Suppressor macrophage (primary cell): ENCODE results near the gene FBXO31.
"Not testable (repeated sequence)": the region's sequence is repeated elsewhere in the genome, so short reads cannot be mapped to it uniquely, and the experiment has no call there.

Source experiments
- DNase-seq, 4 experiments: peaks; one replicate each; pipeline ENCODE4 v3.0.0-alpha.2; 2020 to 2022

The FBXO31 gene

DNA sequence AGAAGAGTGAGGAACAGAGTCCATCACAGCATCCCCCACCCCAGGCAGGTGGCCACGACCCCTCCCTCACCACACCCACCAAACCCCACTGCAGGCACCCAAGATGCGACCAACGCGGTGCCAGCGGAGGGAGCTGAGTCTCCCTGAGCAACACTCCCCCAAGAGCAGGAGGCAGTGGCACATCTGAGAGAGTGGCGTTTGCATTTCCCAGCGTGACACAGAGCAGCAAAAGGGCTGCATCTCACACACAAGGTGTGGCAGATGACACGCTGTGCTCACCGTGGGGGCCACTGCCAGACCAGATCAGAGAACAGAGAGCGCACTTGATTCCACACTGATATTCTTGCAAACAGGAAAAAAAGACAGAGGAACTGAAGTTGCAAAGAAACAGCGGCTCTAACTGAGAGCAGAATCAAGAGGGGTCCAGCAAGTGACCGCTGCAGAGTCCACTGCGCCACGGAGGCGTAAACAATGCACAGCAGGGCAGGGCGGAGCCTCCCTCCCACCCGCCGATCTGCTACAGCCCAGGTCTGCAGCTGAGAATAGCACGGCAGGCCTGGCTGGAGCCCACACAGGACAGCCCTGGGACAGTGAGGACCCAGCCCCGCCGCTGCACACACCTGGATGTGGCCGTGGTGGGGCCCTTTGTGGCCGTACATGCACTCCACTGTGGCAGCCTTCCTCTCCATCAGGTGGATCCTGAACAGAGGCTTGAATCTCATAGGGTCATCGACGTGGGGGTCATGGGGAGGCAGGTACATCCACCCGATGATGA, 40.4 kb downstream of the FBXO31 start:
- DNase-seq = no peak

DNA sequence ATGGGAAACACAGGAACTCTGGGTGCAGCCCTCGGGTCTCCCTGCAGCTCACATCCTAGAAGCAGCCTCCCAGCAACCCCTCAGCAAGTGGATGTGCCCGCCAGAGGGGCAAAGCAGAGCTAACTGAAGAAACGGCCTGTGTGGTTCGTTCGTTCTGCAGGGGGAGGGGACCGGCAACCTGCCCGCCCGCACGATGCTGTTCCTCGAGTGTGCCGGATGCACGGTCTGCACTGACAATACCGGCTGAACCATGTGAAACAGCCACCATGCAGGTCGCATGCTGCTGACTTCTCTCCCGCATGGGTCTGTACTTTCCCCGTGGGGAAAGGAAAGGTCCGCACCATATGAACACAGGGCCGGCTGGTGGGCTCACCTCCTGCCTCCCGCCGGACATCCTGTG, 41.1 kb downstream of the FBXO31 start:
- no peak for DNase-seq

DNA sequence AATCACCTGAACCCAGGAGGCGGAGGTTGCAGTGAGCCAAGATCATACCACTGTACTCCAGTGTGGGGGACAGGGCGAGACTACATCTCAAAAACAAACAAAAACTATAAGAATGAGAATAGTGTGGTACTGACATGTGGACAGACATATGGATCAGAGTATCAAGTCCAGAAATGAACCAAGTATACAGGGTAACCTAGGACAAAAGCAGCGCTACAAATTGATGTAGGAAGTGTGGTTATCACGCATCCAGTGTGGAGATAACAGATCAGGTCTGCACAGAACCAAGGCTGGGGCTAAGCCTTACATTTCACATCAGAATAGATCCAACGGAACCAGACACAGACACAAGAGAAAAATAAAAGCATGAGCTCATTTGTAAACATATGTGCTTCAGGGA, 43.4 kb downstream of the FBXO31 start:
- DNase-seq = no peak

DNA sequence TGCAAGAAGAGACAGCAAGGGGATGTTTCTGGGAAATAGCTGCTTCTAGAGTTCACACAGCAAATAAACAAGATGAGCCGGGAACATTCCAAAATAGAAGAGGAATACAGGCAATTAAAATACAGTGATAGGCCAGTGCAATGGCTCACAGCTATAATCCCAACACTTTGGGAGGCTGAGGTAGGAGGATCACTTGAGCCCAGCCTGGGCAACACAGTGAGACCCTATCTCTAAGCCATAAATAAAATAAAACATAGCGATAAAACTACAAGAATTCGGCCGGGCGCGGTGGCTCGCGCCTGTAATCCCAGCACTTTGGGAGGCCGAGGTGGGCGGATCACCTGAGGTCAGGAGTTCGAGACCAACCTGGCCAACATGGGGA, 43.9 kb downstream of the FBXO31 start:
- not testable (repeated sequence) for DNase-seq

DNA sequence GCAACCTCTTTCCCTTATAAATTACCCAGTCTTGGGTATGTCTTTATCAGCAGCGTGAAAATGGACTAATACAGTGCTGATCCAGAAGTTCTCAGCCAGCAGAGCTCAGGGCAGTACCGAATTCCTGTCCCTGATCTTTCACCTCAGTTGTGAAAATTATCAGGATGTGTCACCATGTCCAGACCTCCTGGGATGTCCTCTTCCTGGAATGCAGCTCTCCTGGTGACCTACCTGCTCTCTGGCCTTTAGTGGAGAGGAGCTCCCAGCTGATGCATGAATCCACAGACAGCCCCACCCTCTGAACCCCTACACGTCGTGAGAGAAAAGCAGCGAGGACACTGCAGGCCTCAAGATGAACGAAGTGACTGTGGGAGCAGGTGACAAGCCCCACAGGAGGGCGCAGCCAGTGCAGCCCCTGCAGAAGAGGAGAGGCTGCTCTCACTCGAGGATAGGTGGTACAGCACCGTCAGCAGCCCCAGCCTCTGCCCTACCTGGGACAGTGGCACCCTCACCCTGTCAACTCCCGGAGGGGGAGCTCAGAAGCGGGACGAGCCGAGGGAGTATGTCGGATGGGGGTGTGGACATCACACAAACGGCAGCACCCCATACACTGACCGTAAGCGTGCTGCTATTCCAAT, 44.4 kb downstream of the FBXO31 start:
- DNase-seq = no peak

DNA sequence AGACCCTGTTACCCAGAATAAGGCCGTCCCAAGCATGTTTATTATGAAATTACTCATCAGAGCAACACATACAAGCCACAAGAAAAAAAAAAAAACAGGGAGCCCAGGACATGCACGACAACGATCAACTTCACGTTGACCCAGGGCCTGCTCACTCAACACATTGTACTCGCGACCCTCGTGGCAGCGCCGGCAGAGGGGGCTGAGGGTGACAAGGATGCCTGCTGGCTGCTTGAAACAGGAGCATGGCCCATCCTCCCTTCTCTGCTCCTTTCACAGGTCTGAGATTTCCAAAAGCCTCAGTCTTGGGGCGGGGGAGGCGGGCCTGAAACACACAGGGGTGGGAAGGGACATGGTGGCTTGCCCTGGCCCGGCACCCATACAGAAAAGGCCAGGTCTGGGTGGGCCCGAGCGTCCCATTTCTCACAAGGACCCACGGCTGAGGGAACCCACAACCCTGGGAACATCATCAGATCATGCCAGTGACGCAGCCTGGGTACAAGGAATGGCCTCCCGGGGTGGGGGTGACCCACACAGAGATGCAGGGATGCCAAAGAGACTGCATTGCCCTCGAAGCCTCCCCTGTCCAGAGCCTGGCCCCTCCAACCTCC, 45.3 kb downstream of the FBXO31 start:
- no peak for DNase-seq

DNA sequence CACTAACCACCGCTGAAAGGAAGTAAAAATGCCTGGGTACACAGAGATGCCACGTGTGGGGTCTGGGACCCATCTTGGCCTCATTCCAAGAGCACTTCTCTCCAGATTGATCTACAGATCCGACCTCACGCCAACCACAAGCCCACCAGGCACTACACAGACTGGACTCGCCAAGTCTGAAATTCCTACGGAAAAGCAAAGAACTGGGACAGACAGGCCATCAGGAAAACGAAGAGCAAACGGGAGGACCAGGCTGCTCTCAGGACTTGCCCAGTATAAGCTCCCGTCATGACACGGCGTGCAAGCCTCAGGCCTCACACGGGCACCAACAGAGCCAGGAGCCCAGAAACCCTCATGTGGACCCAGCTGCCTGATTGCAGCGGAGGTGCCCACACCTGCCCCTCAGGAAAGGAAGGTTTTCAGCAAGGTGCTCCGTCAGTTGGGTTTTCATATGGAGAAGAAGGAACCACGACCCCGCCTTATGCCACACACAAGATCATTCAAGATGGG, 46.3 kb downstream of the FBXO31 start:
- peak in 1 of 4 experiments; percentile 4 for DNase-seq

DNA sequence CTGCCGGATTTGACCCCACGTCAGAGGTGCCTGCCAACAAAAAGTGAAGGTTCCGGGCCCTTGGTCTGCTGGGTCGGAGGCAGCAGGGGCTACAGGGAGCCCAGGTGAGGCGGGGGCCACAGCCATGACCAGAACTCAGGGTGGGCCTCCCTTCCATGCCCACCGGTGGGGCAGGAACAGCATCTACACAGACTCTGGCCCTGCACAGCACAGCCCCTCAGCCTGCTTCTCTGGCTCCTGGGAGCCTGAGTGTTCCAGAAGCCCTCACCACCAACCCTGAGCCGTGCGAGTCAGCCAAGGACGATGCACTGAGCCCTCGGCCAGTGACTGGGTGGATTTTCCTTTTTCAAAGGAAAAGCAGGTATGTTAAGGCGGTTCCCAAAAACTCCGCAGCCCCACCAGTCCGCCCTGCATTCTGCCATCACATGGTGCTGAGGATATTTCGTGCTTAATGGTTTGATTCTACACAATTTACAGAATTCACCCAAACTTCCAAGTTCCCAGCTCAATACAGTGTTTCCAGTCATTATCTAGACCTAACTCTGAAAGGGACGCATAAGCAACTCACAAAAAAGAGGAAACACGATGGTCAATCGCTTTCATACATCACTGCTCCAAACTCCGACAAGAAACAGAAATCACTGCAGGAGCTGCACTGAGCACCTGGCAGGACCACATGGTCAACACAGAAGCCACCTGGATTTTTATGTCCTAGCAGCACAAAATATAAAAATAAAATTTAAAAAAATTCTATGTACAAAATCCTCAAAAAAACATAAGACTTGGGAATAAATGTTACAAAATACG, 46.9 kb downstream of the FBXO31 start:
- DNase-seq = peak in 1 of 4 experiments; percentile 17

DNA sequence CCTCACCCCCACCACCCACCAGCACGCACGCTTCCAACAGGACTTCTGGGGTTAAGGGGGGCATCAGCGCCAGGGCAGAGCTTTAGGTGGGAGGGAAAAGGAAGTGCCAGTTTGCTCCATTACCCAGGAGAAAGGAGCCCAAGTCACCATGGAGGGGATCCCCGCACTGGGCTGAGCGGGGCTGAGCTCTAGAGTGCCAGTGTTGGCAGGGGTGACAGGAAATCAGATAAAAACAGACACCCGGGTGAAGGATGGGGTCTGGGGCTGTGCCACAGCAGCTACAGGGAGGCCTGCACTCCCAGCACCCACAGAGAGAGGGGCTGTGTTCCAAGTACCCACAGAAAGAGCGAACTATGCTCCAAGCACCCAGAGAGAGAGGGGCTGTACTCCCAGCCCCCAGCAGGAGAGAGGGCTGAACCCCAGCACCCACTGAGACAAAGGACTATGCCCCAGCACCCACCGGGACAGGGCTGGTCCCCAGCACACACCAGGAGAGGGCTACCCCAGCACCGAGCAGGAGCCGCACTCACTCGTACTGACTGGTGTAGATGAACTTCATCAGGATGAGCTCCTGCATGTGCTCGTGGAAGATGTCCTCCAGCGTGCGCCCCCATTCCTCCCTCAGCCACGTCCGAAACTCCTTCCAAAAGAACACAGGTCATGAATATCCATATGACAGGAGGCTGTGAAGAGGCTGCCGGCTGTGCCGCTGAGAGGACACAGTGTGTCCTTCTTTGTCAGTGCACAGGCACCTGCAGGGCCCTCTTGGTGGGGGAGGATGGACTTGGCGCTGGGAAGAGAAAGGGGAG, 47.7 kb downstream of the FBXO31 start:
- DNase-seq = no peak

DNA sequence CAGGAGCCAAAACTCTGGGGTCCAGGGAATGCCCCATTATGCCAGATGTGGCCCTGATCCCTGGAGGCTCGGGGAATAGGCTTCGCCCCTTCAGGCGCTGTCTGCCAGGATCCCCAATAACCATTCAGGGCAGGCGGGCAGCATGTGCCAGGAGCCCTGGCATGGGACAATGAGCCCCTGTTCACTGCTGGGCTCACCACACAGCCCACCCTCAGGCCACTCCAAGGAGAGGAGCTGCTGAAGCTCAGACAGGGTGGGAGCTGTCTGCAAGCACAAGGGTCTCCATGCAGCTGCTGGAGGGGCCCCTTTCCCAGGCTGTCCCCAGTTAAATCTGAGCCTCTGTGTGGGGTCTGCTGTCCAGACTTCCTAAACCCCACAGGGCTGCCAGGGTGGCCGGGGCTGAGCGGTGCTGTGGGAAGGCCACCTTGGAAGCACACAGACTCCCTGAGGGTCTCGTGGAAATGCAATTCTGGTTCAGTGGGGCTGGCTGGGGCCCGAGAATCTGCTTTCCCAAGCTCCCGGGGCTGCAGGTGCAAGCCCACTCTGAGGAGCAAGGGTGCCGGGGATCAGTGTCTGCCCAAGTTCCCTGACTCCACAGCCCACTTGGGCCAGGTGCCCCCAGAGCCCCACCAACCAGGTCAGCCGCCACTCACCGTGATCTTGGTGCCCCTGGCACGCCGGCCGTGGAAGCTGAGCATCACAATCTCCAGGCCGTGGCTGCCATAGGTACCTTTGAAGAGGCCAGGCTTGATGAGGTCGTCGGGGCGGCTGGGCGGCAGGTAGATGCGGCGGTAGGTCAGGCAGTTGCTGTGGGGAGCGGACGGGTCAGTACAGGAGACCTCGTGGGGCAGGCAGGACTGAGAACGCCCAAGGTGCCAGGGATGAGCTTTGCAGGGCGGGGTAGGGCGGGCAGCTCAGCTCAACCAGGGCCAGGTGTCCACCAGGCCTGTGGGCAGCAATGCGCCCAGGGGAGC, 48.6 kb downstream of the FBXO31 start:
- no peak for DNase-seq

DNA sequence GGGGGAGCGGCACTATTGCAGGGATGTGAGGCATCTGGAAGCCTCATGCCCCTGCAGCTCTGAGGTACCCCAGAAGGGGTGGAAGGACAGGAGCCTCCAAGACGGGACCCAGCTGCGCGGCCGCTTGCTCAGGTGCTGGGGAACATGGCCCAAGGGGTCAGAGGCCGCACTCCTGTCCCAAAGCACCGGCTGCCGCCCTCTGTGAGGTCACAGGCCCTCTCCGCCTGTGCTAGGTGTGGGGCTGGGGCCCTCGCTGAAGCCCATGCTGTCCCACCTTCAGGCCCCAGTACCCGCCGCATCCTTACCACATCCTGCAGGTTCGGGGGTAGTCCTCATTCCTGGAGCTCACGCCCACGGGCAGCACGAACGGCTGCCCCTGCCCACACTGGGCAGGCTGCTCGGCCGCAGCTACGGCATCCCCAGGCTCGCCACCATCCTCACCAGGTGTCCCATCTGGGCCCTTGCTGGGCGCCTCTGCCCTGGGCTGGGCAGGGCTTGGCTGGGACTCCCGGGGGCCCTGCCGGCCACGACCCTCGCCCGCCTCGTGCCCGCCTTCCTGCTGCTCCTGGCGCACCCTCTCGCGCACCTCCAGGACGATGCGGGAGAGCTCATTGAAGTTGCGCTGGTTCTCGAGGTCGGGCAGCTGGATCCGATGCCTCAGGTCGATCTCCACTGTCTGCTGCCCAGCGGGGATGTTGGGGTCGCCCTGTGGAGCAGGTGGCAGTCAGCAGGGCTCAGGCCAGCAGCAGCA, 49.8 kb downstream of the FBXO31 start:
- no peak for DNase-seq

DNA sequence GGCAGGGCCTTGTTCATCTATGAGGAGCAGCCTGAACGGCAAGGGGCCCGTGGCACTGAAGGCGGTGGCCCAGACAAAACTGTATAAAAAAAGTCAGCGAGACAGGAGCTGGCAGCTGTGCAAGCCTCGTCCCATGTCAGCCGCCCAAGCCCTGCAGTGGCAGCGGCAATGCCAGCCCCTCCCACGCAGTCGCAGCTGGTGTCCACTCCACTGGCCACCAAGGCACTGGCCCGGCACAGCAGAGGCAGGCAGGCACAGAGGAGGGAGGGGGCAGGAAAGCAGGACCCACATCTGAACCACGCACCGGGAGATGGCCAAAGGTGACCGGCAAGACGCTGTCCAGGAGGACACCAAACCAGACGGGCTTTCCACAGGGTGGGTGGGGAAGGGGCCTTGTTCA, 50.5 kb downstream of the FBXO31 start:
- DNase-seq = no peak

DNA sequence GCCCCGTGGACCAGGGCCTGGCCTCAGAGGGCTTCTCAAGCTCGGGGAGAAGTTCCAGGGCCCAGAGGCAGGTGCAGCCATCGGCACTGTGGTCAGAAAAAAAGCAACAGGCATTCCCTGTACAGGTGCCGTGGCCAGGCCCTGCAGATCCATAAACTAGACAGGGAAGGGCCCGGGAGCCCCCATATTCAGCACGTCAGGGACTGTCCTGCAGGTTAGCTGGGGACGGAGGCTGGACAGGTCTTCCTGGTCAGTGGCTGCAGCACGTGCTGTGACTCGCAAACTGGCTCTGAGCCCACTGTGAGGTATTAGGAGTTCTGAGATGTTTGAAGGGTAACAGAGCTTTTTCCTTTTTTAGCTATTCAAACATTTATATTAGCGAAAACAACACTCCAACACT, 51.4 kb downstream of the FBXO31 start:
- no peak for DNase-seq

DNA sequence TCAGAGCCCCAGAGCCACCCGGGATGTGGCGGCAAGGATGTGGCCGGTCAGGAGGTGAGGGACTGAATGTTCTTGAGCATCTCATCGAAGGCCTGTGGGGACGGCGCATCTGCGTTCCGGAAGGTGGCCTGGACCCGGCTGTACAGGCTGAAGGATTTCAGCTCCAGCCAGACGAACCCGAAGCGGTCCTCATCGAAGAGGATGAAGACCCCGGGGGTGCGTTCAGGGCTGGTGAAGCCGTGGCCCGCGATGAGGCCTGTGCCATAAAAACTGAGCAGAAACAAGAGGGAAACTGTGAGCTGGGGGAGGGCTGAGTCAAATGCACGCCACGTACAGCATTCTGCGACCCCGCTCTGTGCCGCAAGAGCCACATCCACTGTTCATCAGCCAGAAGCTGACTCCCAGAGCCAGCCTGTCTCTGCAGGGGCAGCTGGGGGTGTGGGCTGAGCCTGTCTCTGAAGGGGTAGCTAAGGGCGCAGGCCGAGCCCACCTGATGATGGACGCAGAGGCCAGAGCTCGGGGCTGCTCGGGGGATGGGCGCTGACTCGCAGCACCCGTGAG, 52.3 kb downstream of the FBXO31 start:
- no peak for DNase-seq

DNA sequence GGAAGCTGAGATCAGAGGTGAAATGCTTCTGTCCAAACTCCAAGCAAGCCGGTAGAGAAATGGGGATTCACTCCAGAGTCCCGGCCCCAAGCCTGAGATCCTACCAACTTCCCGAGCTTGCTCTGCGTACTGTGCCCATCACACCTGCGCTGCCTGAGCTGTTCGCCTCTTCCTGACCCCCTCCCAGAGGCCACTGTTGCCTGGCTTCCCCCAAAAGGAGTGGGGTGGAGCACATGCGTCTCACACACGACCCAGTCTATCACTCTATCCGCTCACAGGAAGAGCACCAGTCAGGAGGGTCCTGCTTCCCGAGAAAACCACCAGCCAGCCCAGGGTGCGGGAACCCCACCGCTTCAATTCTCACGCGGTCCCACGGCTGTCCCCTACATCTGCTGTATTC, 52.9 kb downstream of the FBXO31 start:
- no peak for DNase-seq

DNA sequence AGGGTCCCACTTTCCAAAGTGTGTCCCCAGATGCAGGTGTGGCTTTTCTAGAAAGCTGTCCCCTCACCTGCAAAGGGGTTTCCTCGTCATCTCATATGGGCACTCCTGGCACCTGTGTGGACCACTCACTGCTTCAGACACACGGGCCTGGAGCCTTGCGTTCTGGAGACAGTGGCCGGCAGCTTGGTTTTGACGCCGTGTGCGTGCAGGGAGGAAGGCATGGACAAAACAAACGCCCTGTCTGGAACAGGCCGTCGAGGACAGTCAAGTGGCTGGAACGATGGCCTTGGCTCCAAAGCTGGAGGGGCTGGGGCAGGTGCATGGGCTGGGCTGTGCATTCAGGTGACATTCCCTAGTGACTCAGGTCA, 53.3 kb downstream of the FBXO31 start:
- DNase-seq = peak in 1 of 4 experiments; percentile 0

DNA sequence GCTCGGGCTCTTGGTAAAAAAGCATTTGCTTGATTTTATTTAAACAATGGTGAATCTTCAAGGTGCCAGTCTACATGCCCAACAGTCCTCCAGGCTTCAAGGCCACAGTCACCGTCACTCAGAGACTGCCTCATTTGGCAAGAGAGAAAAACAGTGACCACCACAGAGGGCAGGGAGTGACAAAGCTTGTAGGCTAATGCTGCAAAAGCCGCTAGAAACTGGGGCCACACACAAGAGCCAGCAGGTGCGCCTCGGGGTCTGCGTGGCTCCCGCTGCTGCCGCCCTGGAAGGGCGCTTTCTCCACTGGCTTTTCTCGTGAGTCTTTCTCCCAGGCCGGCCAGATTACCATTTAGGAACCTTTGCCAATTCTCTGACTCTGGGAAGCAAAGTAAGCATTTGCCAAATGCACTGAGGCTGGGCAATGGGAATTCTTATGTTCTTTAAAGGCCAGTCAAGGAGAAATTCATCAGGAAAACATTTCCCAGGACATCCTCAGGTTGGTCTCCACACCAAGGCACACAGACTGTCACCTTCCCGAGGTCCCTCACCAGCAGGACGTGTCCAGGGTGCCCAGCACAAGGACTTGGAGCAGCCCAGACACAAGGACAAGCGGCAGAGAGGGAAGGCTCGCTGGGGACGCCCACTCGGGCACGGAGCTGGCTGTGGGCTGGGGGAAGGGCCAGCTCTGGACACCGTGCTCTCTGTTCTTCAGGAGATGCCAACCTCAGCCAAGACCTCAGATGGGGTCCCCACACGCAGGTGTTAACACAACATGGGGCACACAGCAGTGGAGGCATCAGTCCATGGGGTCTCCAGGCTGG, 53.9 kb downstream of the FBXO31 start:
- peak in 1 of 4 experiments; percentile 1 for DNase-seq

DNA sequence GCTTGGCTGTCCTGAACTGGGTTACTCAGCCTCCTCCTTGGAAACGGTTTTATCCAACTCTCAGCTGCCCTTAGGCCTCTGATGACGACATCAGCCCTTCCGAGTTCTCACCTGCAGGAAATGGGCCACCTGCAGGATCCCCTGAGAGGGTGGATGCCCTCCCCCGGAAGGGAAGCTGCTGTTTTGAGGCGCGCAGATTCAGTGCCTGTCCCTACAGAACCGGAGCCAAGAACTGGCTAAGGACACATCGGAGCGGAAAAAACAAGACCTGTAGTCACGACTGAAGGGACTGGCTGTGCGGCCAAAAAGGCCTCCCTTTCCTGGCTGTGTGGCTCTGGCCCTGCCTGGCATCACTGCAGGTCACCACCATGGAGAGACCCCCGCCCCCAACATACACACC, 54.7 kb downstream of the FBXO31 start:
- DNase-seq = no peak
